22Rv1 (cell line): ENCODE measurements around the gene MFSD8.
"Not testable (repeated sequence)": the region's sequence is repeated elsewhere in the genome, so short reads cannot be mapped to it uniquely, and the experiment has no call there.

ENCODE experiments used
- H3K27ac ChIP-seq: fragments of 450-650 bp; 2 replicates; pipeline ENCODE4 v1.5.1; 2017
- CTCF ChIP-seq: fragments of 450-650 bp; IDR thresholded peaks from 2 replicates; pipeline ENCODE4 v1.5.1; 2017; ENCODE audit warnings: mild to moderate bottlenecking
- ZFX ChIP-seq: fragments of 450-650 bp; IDR thresholded peaks from 2 replicates; pipeline ENCODE4 v1.6.1; 2017; ENCODE audit warnings: antibody characterized with exemption, borderline replicate concordance

The MFSD8 gene

GRCh38 chr4:127965803-127966175, 816 bp upstream of the MFSD8 start:
- no peak for TF ChIP-seq CTCF
- no peak for TF ChIP-seq ZFX
- peak overlapping the region; percentile 95 for H3K27ac ChIP-seq

GRCh38 chr4:127964426-127965061, 429 bp downstream of the MFSD8 start:
- peak overlapping the region; percentile 95 for H3K27ac ChIP-seq

- H3K27ac ChIP-seq, result peak overlapping the region; percentile 95
These were observed 1.2 kb downstream of the MFSD8 start for GRCh38 chr4:127963633-127964398.

GRCh38 chr4:127959794-127960193, 5.2 kb downstream of the MFSD8 start:
- TF ChIP-seq CTCF (no peak), ZFX (no peak)
- H3K27ac ChIP-seq, result no peak overlapping the region

- TF ChIP-seq ZFX (no peak), CTCF (no peak)
These were observed 7.9 kb downstream of the MFSD8 start for GRCh38 chr4:127957105-127957504.

GRCh38 chr4:127936974-127937373, 28.0 kb downstream of the MFSD8 start:
- no peak overlapping the region for H3K27ac ChIP-seq
- TF ChIP-seq ZFX (no peak), CTCF (no peak)

More at GRCh38 chr4:127957105-127957504, 7.9 kb downstream of the MFSD8 start:
- no peak overlapping the region for H3K27ac ChIP-seq

GRCh38 chr4:127931836-127932235, 33.1 kb downstream of the MFSD8 start:
- H3K27ac ChIP-seq, result not testable (repeated sequence)

- H3K27ac ChIP-seq, result no peak overlapping the region
- TF ChIP-seq CTCF (no peak), ZFX (no peak)
These were observed 34.8 kb downstream of the MFSD8 start for GRCh38 chr4:127930175-127930574.

- H3K27ac ChIP-seq, result not testable (repeated sequence)
These were observed 39.3 kb downstream of the MFSD8 start for GRCh38 chr4:127925720-127926119.
